ENCODE results near the gene PLB1. TPM values are rescaled to one million over a fixed set of nuclear protein-coding genes. Genes with fewer than 3 reads are reported as not detected.

PLB1 gene, protein sequence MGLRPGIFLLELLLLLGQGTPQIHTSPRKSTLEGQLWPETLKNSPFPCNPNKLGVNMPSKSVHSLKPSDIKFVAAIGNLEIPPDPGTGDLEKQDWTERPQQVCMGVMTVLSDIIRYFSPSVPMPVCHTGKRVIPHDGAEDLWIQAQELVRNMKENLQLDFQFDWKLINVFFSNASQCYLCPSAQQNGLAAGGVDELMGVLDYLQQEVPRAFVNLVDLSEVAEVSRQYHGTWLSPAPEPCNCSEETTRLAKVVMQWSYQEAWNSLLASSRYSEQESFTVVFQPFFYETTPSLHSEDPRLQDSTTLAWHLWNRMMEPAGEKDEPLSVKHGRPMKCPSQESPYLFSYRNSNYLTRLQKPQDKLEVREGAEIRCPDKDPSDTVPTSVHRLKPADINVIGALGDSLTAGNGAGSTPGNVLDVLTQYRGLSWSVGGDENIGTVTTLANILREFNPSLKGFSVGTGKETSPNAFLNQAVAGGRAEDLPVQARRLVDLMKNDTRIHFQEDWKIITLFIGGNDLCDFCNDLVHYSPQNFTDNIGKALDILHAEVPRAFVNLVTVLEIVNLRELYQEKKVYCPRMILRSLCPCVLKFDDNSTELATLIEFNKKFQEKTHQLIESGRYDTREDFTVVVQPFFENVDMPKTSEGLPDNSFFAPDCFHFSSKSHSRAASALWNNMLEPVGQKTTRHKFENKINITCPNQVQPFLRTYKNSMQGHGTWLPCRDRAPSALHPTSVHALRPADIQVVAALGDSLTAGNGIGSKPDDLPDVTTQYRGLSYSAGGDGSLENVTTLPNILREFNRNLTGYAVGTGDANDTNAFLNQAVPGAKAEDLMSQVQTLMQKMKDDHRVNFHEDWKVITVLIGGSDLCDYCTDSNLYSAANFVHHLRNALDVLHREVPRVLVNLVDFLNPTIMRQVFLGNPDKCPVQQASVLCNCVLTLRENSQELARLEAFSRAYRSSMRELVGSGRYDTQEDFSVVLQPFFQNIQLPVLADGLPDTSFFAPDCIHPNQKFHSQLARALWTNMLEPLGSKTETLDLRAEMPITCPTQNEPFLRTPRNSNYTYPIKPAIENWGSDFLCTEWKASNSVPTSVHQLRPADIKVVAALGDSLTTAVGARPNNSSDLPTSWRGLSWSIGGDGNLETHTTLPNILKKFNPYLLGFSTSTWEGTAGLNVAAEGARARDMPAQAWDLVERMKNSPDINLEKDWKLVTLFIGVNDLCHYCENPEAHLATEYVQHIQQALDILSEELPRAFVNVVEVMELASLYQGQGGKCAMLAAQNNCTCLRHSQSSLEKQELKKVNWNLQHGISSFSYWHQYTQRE (N-terminal part only)
- not detected in 2 replicates for total RNA-seq (2014; rRNA removed; shearing (Covaris generic))

DNA sequence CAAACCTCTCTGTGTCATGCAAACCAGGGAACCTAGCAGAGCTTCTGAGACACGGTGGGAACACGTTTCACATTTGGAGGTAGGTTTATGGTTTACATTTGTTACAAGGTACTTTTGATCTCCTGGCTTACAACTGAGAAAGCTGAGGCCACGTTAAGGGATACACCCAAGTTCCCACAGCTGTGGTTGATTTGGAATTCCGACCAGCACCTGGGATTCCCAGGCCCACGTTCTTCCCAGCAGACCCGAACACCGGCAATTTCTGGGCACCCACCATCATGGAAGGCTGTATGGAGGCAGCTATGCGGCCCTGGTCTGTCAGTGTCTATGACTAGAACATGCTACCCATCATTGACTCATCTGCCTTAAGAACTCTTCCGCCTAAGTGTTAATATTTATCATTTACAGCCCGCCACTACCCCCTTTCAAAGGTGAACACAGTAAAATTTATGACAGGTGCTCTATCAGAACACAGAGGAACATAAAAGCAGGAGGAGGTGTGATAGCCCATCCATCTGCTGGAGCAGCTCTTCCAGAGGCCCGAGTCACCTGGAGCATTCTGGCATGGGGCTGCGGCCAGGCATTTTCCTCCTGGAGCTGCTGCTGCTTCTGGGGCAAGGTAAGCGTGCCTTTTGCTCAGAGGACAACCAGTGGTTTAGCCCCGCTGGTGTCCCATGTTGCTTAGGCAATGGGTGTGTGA, at the start of gene PLB1:
TSS of gene PLB1 (plus strand) at position 510 of the 700 bp plus-strand sequence. CDS start at position 565, 55 bp downstream.
- Histone ChIP-seq H3K27me3 (ENCODE audit: control insufficient read depth, insufficient read depth, low read length) (no peaks in the 10 kb centered on the region), H3K4me3 (ENCODE audit: insufficient read depth, low read depth, low read length) (no peak within 1 kb of the TSS), H3K36me3 (replicated peaks; ENCODE audit: control insufficient read depth, insufficient read depth, low read length) (no peaks in the 10 kb centered on the region)
- DNase-seq, result no peak

DNA sequence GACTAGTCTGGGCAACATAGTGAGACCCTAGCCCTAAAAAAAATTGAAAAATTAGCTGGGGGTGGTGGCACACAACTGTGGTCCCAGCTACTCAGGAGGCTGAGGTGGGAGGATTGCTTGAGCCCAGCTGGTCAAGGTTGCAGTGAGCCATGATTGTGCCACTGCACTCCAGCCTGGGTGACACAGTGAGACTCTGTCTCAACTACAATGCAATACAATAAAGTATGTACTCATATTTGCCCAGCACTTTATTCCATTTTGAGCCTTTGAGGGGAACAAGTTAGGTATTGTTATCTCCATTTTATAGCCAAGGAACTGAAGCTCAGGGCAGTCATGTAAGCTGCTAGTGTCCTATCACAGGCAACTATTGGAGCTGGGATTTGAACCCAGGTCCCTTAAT, 49.3 kb upstream of the PLB1 start:
- Histone ChIP-seq H3K27me3 (ENCODE audit: control insufficient read depth, insufficient read depth, low read length) (no peaks in the 10 kb centered on the region), H3K4me3 (ENCODE audit: insufficient read depth, low read depth, low read length) (no peak overlapping the region), H3K36me3 (replicated peaks; ENCODE audit: control insufficient read depth, insufficient read depth, low read length) (no peaks in the 10 kb centered on the region)
- DNase-seq, result no peak

DNA sequence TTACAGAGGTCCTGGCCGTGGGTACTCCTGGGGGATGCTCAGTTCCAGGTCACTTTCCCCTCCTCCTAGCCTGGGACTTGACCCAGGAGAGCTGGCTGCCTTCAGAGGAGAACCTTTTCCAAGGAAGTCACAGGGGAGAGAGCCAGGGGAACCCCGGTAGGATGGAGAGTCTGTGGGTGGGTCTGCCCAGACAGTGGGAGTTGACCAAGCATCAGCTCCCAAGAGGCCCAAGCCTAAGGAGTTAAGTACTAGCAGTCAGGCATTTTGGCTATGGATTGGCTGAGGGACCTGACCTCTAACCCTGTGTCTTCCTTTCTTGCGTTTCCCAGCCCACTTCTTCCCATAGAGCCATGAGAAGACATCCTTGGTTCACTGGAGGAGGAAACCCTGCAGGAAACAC, 48.8 kb upstream of the PLB1 start:
- DNase-seq, result no peak
- Histone ChIP-seq H3K27me3 (ENCODE audit: control insufficient read depth, insufficient read depth, low read length) (no peaks in the 10 kb centered on the region), H3K36me3 (replicated peaks; ENCODE audit: control insufficient read depth, insufficient read depth, low read length) (no peaks in the 10 kb centered on the region), H3K4me3 (ENCODE audit: insufficient read depth, low read depth, low read length) (no peak overlapping the region)

- H3K27me3 ChIP-seq (ENCODE audit: control insufficient read depth, insufficient read depth, low read length), result no peaks in the 10 kb centered on the region
- H3K36me3 ChIP-seq (replicated peaks; ENCODE audit: control insufficient read depth, insufficient read depth, low read length), result no peaks in the 10 kb centered on the region
- DNase-seq, result no peak
- H3K4me3 ChIP-seq (ENCODE audit: insufficient read depth, low read depth, low read length), result no peak overlapping the region
Observed at GRCh38 chr2:28447943-28448792, 47.7 kb upstream of the PLB1 start.

DNA sequence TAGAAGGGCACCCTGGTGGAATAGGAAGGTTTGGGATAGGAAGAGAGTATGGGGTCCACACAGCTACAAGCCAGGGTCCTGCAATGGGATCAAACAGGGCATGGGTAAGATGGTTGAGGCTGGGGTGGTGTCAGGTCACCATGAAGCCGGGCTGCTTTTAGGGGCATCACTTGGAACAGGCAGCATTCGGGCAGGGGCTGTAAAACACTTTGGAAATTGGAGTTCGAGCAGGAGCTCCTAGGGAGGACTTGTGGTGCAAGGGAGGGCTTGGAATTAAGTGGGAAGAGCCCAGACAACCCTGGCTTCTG, 47.1 kb upstream of the PLB1 start:
- no peaks in the 10 kb centered on the region for H3K36me3 ChIP-seq (replicated peaks; ENCODE audit: control insufficient read depth, insufficient read depth, low read length)

DNA sequence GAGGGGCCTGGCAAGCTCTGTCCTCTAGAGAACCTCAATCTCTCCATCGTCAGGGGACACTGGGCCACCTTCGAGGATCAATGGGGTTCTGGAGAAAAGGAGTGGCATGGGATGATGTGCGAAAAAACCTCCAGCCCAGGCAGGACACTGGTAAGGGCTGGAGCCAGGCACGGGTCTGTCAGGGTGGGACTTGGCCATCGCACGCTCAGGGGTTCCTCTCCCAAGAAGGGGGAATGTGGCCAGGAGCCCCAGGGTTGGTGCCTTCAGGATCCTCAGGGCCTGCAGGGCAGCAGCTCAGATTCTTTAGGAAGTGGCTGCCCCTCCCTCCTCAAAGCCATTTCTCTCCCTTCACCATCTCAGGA, 46.8 kb upstream of the PLB1 start:
- H3K27me3 ChIP-seq (ENCODE audit: control insufficient read depth, insufficient read depth, low read length), result no peaks in the 10 kb centered on the region
- no peak overlapping the region for H3K4me3 ChIP-seq (ENCODE audit: insufficient read depth, low read depth, low read length)
- DNase-seq, result no peak
- no peaks in the 10 kb centered on the region for H3K36me3 ChIP-seq (replicated peaks; ENCODE audit: control insufficient read depth, insufficient read depth, low read length)

More for the DNA sequence above, 47.1 kb upstream of the PLB1 start:
- DNase-seq, result no peak
- Histone ChIP-seq H3K4me3 (ENCODE audit: insufficient read depth, low read depth, low read length) (no peak overlapping the region), H3K27me3 (ENCODE audit: control insufficient read depth, insufficient read depth, low read length) (no peaks in the 10 kb centered on the region)

DNA sequence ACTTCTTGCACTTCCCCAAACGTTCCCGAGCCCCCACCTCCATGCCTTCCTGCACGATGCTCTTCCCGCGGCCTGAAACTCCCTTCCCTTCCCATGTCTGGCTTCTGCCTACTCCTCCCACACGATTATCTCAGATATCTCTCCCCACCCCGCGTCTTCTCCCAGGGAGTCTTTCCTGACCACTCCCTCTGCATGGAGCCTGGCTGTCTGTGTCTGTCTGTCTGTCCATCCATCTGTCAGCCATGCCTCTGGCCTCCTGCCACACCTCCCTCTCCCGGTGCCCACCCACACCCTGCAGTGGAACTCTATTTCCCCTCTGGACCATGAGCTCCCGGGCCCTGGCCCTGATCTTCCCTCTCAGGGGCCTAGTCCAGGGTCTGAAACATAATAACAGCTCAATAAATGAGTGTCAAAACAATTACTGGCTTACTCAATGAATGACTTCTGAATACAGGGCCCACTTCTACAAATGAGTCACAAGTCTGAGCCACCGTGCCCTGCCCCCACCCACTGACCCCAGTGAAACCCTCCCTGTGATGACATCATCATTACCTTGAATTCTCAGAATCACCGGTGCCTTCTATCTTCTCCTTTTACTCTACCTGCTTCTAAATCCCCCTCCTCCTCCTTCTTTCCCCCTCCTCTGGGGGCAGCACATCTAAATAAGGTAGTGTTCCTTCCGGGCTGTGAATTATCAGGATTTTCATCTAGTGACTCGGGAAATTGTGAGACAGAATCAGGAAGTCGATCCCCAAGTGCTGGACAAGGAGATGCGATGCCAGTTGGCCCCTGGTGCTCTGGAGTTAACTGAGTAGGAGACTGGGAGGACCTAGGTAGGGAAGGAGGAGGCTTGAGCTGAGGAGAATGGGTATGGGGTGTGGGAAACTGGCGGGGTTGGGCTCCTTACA, 46.1 kb upstream of the PLB1 start:
- no peak for DNase-seq

DNA sequence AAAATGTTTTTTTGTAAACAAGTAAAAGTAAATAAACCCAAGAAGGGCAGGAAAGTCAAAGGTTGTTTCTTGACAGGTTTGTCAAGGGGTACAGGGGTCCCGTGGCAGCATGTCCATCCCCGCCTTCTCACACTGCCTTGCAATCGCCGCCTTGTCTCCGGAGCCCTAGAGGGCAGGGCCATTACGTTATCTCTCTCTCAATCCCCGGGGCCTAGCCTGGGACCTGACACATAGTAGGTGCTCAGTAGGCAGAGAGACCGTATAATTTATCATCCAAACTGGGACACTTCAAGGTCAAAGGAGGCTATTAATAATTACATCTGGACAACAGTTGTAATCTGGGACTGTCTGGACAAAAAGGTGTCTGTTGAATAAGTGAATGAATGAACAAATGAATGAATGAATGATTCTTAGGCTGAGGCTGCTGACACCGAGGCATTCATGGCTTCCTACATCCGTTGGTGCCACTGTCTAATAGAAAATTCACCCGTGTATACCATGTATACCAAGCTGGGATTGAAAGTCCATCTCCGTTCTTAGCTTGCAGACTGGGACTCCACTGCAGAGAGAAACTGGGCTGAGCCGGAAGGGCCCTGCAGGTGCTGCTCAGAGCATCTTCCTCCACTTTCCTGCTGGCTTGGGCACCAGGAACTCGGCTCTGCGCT, 44.8 kb upstream of the PLB1 start:
- DNase-seq, result no peak
- H3K36me3 ChIP-seq (replicated peaks; ENCODE audit: control insufficient read depth, insufficient read depth, low read length), result no peaks in the 10 kb centered on the region
- no peak overlapping the region for H3K4me3 ChIP-seq (ENCODE audit: insufficient read depth, low read depth, low read length)
- no peaks in the 10 kb centered on the region for H3K27me3 ChIP-seq (ENCODE audit: control insufficient read depth, insufficient read depth, low read length)

More for the DNA sequence above, 46.1 kb upstream of the PLB1 start:
- H3K27me3 ChIP-seq (ENCODE audit: control insufficient read depth, insufficient read depth, low read length), result no peaks in the 10 kb centered on the region
- H3K36me3 ChIP-seq (replicated peaks; ENCODE audit: control insufficient read depth, insufficient read depth, low read length), result no peaks in the 10 kb centered on the region
- H3K4me3 ChIP-seq (ENCODE audit: insufficient read depth, low read depth, low read length), result no peak overlapping the region

GRCh38 chr2:28451793-28452533, 43.9 kb upstream of the PLB1 start:
- no peak for DNase-seq
- Histone ChIP-seq H3K27me3 (ENCODE audit: control insufficient read depth, insufficient read depth, low read length) (no peaks in the 10 kb centered on the region), H3K4me3 (ENCODE audit: insufficient read depth, low read depth, low read length) (no peak overlapping the region), H3K36me3 (replicated peaks; ENCODE audit: control insufficient read depth, insufficient read depth, low read length) (no peaks in the 10 kb centered on the region)

- peak; percentile 91 for DNase-seq
- H3K27me3 ChIP-seq (ENCODE audit: control insufficient read depth, insufficient read depth, low read length), result no peaks in the 10 kb centered on the region
- no peak overlapping the region for H3K4me3 ChIP-seq (ENCODE audit: insufficient read depth, low read depth, low read length)
- no peaks in the 10 kb centered on the region for H3K36me3 ChIP-seq (replicated peaks; ENCODE audit: control insufficient read depth, insufficient read depth, low read length)
Observed at GRCh38 chr2:28452534-28453081, 43.3 kb upstream of the PLB1 start.

GRCh38 chr2:28453396-28453795, 42.5 kb upstream of the PLB1 start:
- Histone ChIP-seq H3K27me3 (ENCODE audit: control insufficient read depth, insufficient read depth, low read length) (no peaks in the 10 kb centered on the region), H3K4me3 (ENCODE audit: insufficient read depth, low read depth, low read length) (no peak overlapping the region), H3K36me3 (replicated peaks; ENCODE audit: control insufficient read depth, insufficient read depth, low read length) (no peaks in the 10 kb centered on the region)
- DNase-seq, result no peak

Data from H7 (cell line).